Fibroblast of mammary gland (primary cell): ENCODE results near the gene CLTCL1.
A peak's percentile ranks its signal among the peaks of the same experiment; 100 is the strongest.

ENCODE experiments used
- DNase-seq: peaks from one replicate; pipeline ENCODE4 v3.0.0-alpha.2; 2010; ENCODE audit warnings: low read depth
- H3K4me3 ChIP-seq: 2 replicates; pipeline ENCODE4 v1.5.1; 2011; ENCODE audit warnings: low read depth, mild to moderate bottlenecking, low read length, moderate library complexity; ENCODE audit not compliant: control insufficient read depth
- TF ChIP-seq, protein P1 (sequence below): conservative IDR thresholded peaks from 2 replicates; pipeline ENCODE4 v1.5.1; 2011; ENCODE audit warnings: low read depth, low read length, inconsistent platforms; ENCODE audit not compliant: control insufficient read depth, insufficient read depth

Gene CLTCL1

DNA sequence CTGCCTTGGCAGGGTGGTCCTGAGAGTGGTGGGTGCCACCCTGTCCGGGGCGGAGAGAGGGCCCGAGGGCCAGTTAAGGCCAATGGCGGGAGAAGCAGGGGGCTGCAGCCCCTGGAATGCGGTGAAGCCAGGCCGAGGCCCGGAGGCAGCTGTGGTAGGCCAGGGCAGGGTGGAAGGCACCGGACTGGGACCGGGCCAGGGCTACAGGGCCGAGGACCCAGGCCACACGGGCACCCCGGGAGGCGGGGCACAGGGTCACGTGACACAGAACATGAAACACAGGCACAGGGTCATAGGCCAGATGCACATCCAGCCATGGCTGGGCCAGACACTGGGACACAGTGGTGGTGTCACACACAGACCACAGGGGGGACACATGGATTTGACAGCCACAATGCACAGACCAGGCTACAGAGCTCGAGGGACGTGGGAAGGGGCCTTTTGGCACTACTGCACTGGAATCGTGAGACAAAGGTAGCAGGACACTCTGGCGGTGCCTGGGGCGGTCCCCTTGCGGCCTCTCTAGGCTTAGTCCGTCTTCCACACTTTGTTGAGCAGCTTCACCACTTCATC lies 115.8 kb downstream of the CLTCL1 start:
- no peak overlapping the region for H3K4me3 ChIP-seq
- TF ChIP-seq, protein P1, sequence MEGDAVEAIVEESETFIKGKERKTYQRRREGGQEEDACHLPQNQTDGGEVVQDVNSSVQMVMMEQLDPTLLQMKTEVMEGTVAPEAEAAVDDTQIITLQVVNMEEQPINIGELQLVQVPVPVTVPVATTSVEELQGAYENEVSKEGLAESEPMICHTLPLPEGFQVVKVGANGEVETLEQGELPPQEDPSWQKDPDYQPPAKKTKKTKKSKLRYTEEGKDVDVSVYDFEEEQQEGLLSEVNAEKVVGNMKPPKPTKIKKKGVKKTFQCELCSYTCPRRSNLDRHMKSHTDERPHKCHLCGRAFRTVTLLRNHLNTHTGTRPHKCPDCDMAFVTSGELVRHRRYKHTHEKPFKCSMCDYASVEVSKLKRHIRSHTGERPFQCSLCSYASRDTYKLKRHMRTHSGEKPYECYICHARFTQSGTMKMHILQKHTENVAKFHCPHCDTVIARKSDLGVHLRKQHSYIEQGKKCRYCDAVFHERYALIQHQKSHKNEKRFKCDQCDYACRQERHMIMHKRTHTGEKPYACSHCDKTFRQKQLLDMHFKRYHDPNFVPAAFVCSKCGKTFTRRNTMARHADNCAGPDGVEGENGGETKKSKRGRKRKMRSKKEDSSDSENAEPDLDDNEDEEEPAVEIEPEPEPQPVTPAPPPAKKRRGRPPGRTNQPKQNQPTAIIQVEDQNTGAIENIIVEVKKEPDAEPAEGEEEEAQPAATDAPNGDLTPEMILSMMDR = no peak
- no peak for DNase-seq

DNA sequence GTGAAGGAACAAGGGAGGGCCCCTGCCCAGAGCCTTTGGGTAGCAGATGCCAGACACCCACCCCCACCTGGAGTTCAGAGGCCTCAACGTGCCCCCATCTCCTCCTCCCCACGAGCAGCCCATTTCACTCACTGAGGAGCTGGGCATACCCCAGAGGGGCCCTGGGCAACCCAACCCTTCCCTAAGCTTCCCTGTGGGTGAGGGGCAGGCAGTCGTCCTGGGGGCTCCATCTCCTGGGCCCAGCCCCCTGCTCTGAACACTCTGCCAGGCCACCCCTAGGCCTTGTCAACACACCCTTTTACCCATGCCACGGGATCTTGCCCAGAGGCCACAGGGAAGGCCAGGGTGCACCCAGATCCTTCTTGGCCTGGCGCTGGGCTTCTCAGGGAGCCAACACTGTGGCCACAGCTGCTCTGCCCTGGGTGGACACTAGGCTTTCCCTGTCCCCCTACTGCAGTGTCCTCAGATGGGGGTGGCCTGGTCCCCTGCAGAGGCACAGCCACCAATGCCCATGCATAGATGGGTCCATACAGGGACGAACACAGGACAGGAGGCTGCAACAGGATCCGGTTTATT lies 116.4 kb downstream of the CLTCL1 start:
- TF ChIP-seq, protein P1 = no peak
- no peak for DNase-seq
- no peak overlapping the region for H3K4me3 ChIP-seq

DNA sequence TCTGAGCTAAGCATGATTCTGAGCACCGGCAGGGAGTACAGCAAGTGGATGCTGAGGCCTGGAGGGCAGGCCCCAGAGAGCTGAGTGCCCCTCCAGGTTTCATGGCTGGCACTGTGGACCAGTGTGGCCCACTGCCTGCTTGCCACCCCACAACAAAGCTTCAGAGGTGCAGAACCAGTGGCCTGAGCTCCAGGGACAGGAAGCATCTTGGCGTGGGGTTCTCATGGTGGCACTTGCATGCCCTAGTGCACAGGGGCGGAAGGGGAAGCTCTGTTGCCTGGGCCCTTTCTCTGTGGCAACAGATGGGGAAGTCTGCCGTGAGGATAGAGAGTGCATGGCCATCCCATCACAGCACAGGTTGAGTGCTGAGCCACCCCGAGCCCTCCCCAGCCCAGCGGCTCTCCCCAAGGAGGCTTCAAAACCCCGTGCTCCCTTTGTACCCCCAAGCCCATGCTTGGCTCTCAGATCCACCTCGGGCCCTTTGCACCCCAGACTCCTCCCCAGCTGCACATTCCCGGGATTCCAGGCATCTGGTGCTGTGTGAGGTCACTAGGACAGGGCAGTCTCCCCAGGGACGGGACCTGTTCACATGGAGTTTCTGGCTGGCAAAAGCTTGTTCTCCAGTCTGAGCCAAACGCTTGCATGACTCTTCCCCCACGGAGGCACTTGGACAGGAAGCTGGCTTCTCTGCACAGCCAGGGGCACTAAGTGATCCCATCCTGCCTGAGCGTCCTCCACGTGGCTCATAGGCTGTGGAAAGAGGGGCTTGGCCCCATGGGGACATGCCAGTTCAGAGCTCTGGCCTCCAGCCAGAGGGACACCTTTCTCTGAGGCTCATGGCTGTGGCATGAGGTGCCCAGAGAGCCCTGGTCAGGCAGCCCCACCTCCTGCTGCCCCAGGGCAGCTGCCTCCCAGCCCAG lies 117.2 kb downstream of the CLTCL1 start:
- TF ChIP-seq, protein P1 = no peak
- DNase-seq = peak; percentile 92
- H3K4me3 ChIP-seq = no peak overlapping the region

DNA sequence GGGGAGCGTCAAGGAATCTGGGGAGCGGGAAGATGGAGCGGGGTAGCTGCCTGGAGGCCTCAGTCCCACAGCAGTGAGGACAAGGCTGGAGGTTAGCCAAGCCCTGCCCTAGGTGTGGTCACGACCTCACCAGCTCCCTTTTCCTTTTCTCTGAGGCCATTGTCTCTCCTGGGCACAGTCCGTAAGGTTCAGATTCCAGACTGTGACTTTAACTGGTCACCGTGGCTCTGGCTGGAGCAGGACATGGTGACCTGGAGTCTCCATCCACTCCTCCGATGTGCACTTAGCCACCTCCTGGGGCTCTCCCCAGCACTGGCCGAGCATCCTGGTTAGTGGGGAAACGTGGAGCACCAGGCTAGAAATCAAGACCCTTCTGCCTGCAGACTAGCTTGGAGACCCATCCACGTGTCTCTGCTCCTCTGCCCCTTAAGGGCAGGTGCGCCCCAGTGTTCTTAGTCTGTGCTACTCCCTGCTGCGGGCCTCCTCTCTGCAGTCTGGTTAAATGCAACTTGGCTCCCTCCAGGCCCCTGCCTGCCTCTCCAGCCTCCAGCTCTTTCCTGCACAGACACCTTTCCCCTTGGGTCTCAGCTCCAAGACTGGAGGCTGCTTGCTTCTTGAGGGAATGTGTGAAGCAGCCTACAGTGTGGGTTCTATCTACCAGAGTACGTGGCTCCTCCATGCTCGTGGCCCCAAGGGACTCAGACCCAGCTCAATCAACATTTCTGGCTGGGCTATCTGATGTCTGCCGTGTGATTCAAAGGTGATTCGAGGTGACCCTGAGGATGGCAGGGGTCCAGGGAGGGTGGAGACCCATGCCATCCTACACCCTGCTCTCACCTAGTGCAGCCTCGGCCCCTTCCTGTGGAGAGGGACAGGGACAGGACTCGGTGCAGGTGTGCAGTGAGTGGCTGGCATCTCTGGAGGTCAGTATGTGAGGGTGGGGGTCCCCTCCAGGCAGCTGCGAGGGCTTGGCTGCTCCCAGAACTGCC lies 118.2 kb downstream of the CLTCL1 start:
- H3K4me3 ChIP-seq = peak overlapping the region; percentile 90
- peak; percentile 25 for DNase-seq
- TF ChIP-seq, protein P1 = no peak

DNA sequence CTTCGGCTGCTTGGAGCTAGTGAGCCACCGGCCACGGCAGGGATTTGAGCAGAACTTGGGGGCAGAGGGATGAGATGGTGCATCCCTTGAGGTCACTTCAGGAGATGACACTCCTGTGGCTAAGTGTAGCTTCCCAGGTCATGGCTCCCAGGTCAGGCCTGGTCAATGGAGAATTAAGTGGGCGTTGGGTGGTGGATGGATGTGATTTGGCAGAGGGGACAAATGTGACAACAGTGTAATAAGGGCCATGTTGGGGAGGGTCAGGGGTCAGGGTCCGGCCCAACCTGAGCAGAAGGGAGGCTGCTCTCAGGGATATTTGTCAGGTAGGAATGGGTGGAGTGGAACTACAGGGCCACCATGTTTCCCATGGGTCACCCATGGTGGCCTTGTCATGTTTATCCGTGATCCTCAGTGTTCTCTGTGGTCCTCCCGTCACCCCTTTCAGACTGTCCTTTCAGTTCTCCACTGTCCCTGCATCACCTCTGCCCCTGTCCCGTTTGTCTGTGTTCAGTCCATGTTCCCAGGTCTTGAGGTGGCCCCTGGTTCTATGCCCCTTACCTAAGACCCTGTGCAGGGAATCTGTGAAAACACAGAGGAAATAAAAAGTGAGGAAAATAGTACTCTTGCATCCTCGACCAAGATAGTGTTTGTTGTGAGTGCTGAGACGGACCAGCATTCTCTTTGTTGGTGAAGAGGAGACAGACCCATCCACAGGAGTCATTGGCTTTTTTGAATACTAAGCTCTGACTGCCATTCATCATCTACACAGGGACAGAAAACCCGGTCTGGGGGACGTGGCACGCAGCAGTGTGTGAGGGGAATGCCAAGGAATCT lies 119.1 kb downstream of the CLTCL1 start:
- H3K4me3 ChIP-seq = peak overlapping the region; percentile 90
- TF ChIP-seq, protein P1 = no peak
- no peak for DNase-seq
